GM23338 (cell line): ENCODE data around the gene STEAP3.

Experiments
- CREB1 ChIP-seq: fragments of 250-450 bp; sonication (Bioruptor Pico); IDR thresholded peaks from 2 replicates; pipeline ENCODE4 v1.5.0; 2020; ENCODE audit warnings: low read depth, mild to moderate bottlenecking, moderate library complexity
- CTCF ChIP-seq, 2 experiments: fragments of 200-600 bp in 1 of 2; sonication (generic) in 1 of 2; conservative IDR thresholded peaks; 2 replicates each; pipeline versions ENCODE4 v1.5.1 to v1.6.1; 2016 to 2017; ENCODE audit warnings: antibody characterized with exemption in 2 of 2, low read depth in 2 of 2, mild to moderate bottlenecking in 2 of 2, moderate library complexity in 1 of 2
- ETS1 ChIP-seq: IDR thresholded peaks from 2 replicates; pipeline ENCODE4 v1.6.1; 2016; ENCODE audit warnings: antibody characterized with exemption
- EZH2 ChIP-seq: fragments of 200-600 bp; sonication (generic); IDR thresholded peaks from one replicate; pipeline ENCODE4 v1.8.0; 2017; ENCODE audit warnings: antibody characterized with exemption, mild to moderate bottlenecking, low read depth; ENCODE audit not compliant: unreplicated experiment
- EZH2phosphoT487 ChIP-seq: fragments of 200-600 bp; sonication (generic); IDR thresholded peaks from one replicate; pipeline ENCODE4 v1.8.1; 2018; ENCODE audit warnings: antibody characterized with exemption; ENCODE audit not compliant: unreplicated experiment
- JUNB ChIP-seq: IDR thresholded peaks from one replicate; pipeline ENCODE4 v1.6.1; 2016; ENCODE audit warnings: antibody characterized with exemption; ENCODE audit not compliant: unreplicated experiment
- POLR2AphosphoS5 ChIP-seq: IDR thresholded peaks from 2 replicates; pipeline ENCODE4 v1.6.1; 2016; ENCODE audit warnings: antibody characterized with exemption, low read depth
- REST ChIP-seq: IDR thresholded peaks from one replicate; pipeline ENCODE4 v1.6.1; 2018; ENCODE audit warnings: antibody characterized with exemption; ENCODE audit not compliant: unreplicated experiment
- STAT1 ChIP-seq: IDR thresholded peaks from one replicate; pipeline ENCODE4 v1.6.1; 2016; ENCODE audit warnings: antibody characterized with exemption; ENCODE audit not compliant: unreplicated experiment

- TF ChIP-seq CREB1 = no peak
- no peak for TF ChIP-seq CTCF (conservative IDR thresholded peaks at IDR 0.05; ENCODE audit: low read depth in 2 of 2)
- no peak for TF ChIP-seq EZH2
- no peak for TF ChIP-seq POLR2AphosphoS5
- no peak for TF ChIP-seq EZH2phosphoT487
- TF ChIP-seq ETS1 = no peak
- no peak for TF ChIP-seq STAT1
- TF ChIP-seq REST = no peak
- TF ChIP-seq JUNB = no peak
Measured at GRCh38 chr2:119216994-119217393, 6.6 kb upstream of the STEAP3 start.
